Endodermal cell (in vitro differentiated cells): ENCODE measurements around the gene DGKQ. TPM values are rescaled to one million over a fixed set of nuclear protein-coding genes. Genes with fewer than 3 reads are reported as not detected.

Source experiments
- DNase-seq: peaks from one replicate; pipeline ENCODE4 v3.0.0-alpha.2; 2017
- H3K27ac ChIP-seq: 2 replicates; pipeline ENCODE4 v1.5.1; 2013; ENCODE audit warnings: mild to moderate bottlenecking, low read depth, low read length, moderate library complexity
- H3K27me3 ChIP-seq: 2 replicates; pipeline ENCODE4 v1.6.1; 2013; ENCODE audit warnings: mild to moderate bottlenecking, low read length, moderate library complexity; ENCODE audit not compliant: insufficient read depth, control insufficient read depth, poor library complexity, severe bottlenecking
- H3K36me3 ChIP-seq: 2 replicates; pipeline ENCODE4 v1.7.0; 2013; ENCODE audit warnings: mild to moderate bottlenecking, low read length, moderate library complexity; ENCODE audit not compliant: control insufficient read depth, insufficient read depth
- H3K4me1 ChIP-seq: one replicate; pipeline ENCODE4 v1.7.0; 2013; ENCODE audit warnings: low read length; ENCODE audit not compliant: control insufficient read depth, insufficient read depth
- H3K4me3 ChIP-seq: 2 replicates; pipeline ENCODE4 v1.5.1; 2013; ENCODE audit warnings: mild to moderate bottlenecking, low read length, moderate library complexity
- H3K9ac ChIP-seq: 2 replicates; pipeline ENCODE4 v1.6.1; 2013; ENCODE audit warnings: mild to moderate bottlenecking, low read length, moderate library complexity; ENCODE audit not compliant: poor library complexity, severe bottlenecking; ENCODE audit errors: extremely low read depth
- H3K9me3 ChIP-seq: 2 replicates; pipeline ENCODE4 v1.6.1; 2013; ENCODE audit warnings: mild to moderate bottlenecking, low read length, moderate library complexity; ENCODE audit not compliant: control insufficient read depth
- H3K27ac Mint-ChIP-seq: 2 replicates; pipeline ENCODE4 v1.8.0; 2020; ENCODE audit warnings: mixed read lengths
- H3K27me3 Mint-ChIP-seq: 2 replicates; pipeline ENCODE4 v1.8.0; 2021; ENCODE audit warnings: mild to moderate bottlenecking, mixed read lengths; ENCODE audit not compliant: insufficient read depth
- H3K36me3 Mint-ChIP-seq: 2 replicates; pipeline ENCODE4 v1.8.0; 2020; ENCODE audit warnings: low read depth, mixed read lengths
- H3K4me1 Mint-ChIP-seq: 2 replicates; pipeline ENCODE4 v1.8.0; 2020; ENCODE audit warnings: mixed read lengths
- H3K4me3 Mint-ChIP-seq: 2 replicates; pipeline ENCODE4 v1.8.0; 2020; ENCODE audit warnings: mild to moderate bottlenecking, moderate library complexity, mixed read lengths
- H3K9me3 Mint-ChIP-seq: 2 replicates; pipeline ENCODE4 v1.8.0; 2020; ENCODE audit warnings: mild to moderate bottlenecking, mixed read lengths
- CTCF ChIP-seq: fragments of 200-600 bp; sonication (generic); conservative IDR thresholded peaks from 2 replicates; pipeline ENCODE4 v1.5.0; 2021; ENCODE audit warnings: antibody characterized with exemption, mild to moderate bottlenecking
- WGBS, 2 experiments: methylation state at CpG; one replicate each; pipeline versions ENCODE4 v1.1.5 to v1.1.7; 2013; ENCODE audit warnings: missing lambda C conversion rate in 2 of 2, mixed read lengths in 1 of 2; ENCODE audit not compliant: insufficient coverage in 1 of 2, insufficient read length in 1 of 2; 5-methylcytosine and 5-hydroxymethylcytosine counted together
- total RNA-seq, 2 donors: library from RNA; stranded (reverse); fragmentation: NEBNext Ultra II Directional in 1 of 2; extraction: Animal tissue kit (Norgen Biotek cat#: 25700) in 1 of 2; gene quantifications; 2 replicates in 1 of 2; 3 replicates in 1 of 2; pipeline ENCODE4 v1.2.1, GENCODE V29; 2021

The DGKQ gene
- total RNA-seq, 2 donors from 2014 or later, result 26.3 to 31.1 TPM

- Mint-ChIP-seq H3K36me3 (peaks cover 2% of the 10 kb centered on the region), H3K9me3 (no peaks in the 10 kb centered on the region), H3K4me3 (no peak overlapping the region), H3K27me3 (peaks cover 5% of the 10 kb centered on the region), H3K4me1 (peaks cover 8% of the 10 kb centered on the region), H3K27ac (no peak overlapping the region)
- H3K36me3 ChIP-seq, result no peaks in the 10 kb centered on the region
- WGBS, 2 experiments, result 95 to 96% methylated on average over 21 to 26 of the region's 26 CpGs
- no peak overlapping the region for H3K27ac ChIP-seq
- no peaks in the 10 kb centered on the region for H3K4me1 ChIP-seq
- DNase-seq, result no peak
- H3K9ac ChIP-seq, result no peak overlapping the region
- H3K4me3 ChIP-seq, result no peak overlapping the region
- H3K9me3 ChIP-seq, result no peaks in the 10 kb centered on the region
- TF ChIP-seq CTCF, result no peak
- H3K27me3 ChIP-seq, result peaks cover 11% of the 10 kb centered on the region
Measured at GRCh38 chr4:990746-991367, 17.5 kb upstream of the DGKQ start.

GRCh38 chr4:989722-990471, 16.5 kb upstream of the DGKQ start:
- Mint-ChIP-seq H3K36me3 (peaks cover 2% of the 10 kb centered on the region), H3K27ac (no peak overlapping the region), H3K4me1 (peaks cover 14% of the 10 kb centered on the region), H3K4me3 (no peak overlapping the region), H3K9me3 (no peaks in the 10 kb centered on the region), H3K27me3 (peaks cover 2% of the 10 kb centered on the region)
- Histone ChIP-seq H3K36me3 (no peaks in the 10 kb centered on the region), H3K4me1 (no peaks in the 10 kb centered on the region), H3K9ac (no peak overlapping the region), H3K27ac (no peak overlapping the region), H3K4me3 (no peak overlapping the region), H3K9me3 (no peaks in the 10 kb centered on the region), H3K27me3 (peaks cover 10% of the 10 kb centered on the region)
- no peak for DNase-seq
- 96% methylated on average over 50 to 58 of the region's 58 CpGs for WGBS, 2 experiments
- TF ChIP-seq CTCF, result no peak

GRCh38 chr4:988726-989721, 15.7 kb upstream of the DGKQ start:
- Histone ChIP-seq H3K27ac (no peak overlapping the region), H3K4me3 (no peak overlapping the region), H3K4me1 (no peaks in the 10 kb centered on the region), H3K27me3 (peaks cover 10% of the 10 kb centered on the region), H3K9me3 (no peaks in the 10 kb centered on the region), H3K36me3 (no peaks in the 10 kb centered on the region), H3K9ac (no peak overlapping the region)
- Mint-ChIP-seq H3K4me3 (no peak overlapping the region), H3K36me3 (peaks cover 2% of the 10 kb centered on the region), H3K27me3 (peaks cover 4% of the 10 kb centered on the region), H3K4me1 (peaks cover 14% of the 10 kb centered on the region), H3K27ac (no peak overlapping the region), H3K9me3 (no peaks in the 10 kb centered on the region)
- WGBS, 2 experiments, result 94 to 95% methylated on average over 52 to 69 of the region's 69 CpGs
- DNase-seq, result no peak
- TF ChIP-seq CTCF, result no peak
